Measurements from ENCODE around the gene MYH15.
"Not testable (repeated sequence)": the region's sequence is repeated elsewhere in the genome, so short reads cannot be mapped to it uniquely, and the experiment has no call there.

Gene MYH15

GRCh38 chr3:108381529-108382140 lies 128.8 kb downstream of the MYH15 start:
- no peak for DNase-seq

GRCh38 chr3:108380128-108380795 lies 130.1 kb downstream of the MYH15 start:
- no peak for DNase-seq

- not testable (repeated sequence) for DNase-seq
These were observed 131.4 kb downstream of the MYH15 start for GRCh38 chr3:108378952-108379342.

- no peak for DNase-seq
These were observed 132.0 kb downstream of the MYH15 start for GRCh38 chr3:108378153-108378951.

- no peak for DNase-seq
These were observed 133.0 kb downstream of the MYH15 start for GRCh38 chr3:108377384-108377783.

GRCh38 chr3:108376026-108376425 lies 134.4 kb downstream of the MYH15 start:
- DNase-seq, result no peak

GRCh38 chr3:108359011-108359410 lies 151.4 kb downstream of the MYH15 start:
- no peak for DNase-seq

- no peak for DNase-seq
These were observed 153.4 kb downstream of the MYH15 start for GRCh38 chr3:108357042-108357441.

- no peak for DNase-seq
These were observed 155.8 kb downstream of the MYH15 start for GRCh38 chr3:108354562-108354961.

- DNase-seq, result no peak
These were observed 158.2 kb downstream of the MYH15 start for GRCh38 chr3:108352176-108352575.

- DNase-seq, result no peak
These were observed 163.8 kb downstream of the MYH15 start for GRCh38 chr3:108346301-108347227.

GRCh38 chr3:108345492-108346205 lies 164.7 kb downstream of the MYH15 start:
- DNase-seq, result no peak

GRCh38 chr3:108343491-108343890 lies 166.9 kb downstream of the MYH15 start:
- DNase-seq, result no peak

GRCh38 chr3:108342837-108343486 lies 167.4 kb downstream of the MYH15 start:
- DNase-seq, result no peak

GRCh38 chr3:108341911-108342310 lies 168.5 kb downstream of the MYH15 start:
- no peak for DNase-seq

- DNase-seq, result no peak
These were observed 171.4 kb downstream of the MYH15 start for GRCh38 chr3:108338901-108339545.

- no peak for DNase-seq
These were observed 175.7 kb downstream of the MYH15 start for GRCh38 chr3:108334701-108335100.

GRCh38 chr3:108333961-108334360 lies 176.4 kb downstream of the MYH15 start:
- no peak for DNase-seq

- DNase-seq, result no peak
These were observed 178.6 kb downstream of the MYH15 start for GRCh38 chr3:108331792-108332191.
